ENCODE data around the gene GPBP1L1.
"Not testable (repeated sequence)": the region's sequence is repeated elsewhere in the genome, so short reads cannot be mapped to it uniquely, and the experiment has no call there.

GPBP1L1 gene

GRCh38 chr1:45722809-45723208, 36.5 kb upstream of the GPBP1L1 start:
- H3K27me3 ChIP-seq: no peaks in the 10 kb centered on the region
- H3K4me1 ChIP-seq: no peaks in the 10 kb centered on the region
- DNase-seq: no peak
- H3K4me3 ChIP-seq: no peak overlapping the region
- TF ChIP-seq CTCF (IDR thresholded peaks at IDR 0.05): no peak
- H3K36me3 ChIP-seq: peaks cover 16 to 28% (median 21%) of the 10 kb centered on the region in 3 donors
- H3K27ac ChIP-seq: no peak overlapping the region
- intact Hi-C loops (cut with DNase I; ENCODE audit: low total_unique reads): no loop called here
- H3K9me3 ChIP-seq: no peaks in the 10 kb centered on the region

- Histone ChIP-seq H3K4me3 (no peak overlapping the region), H3K27ac (no peak overlapping the region), H3K27me3 (no peaks in the 10 kb centered on the region), H3K36me3 (peaks cover 10 to 17% (median 10%) of the 10 kb centered on the region in 3 donors), H3K9me3 (no peaks in the 10 kb centered on the region), H3K4me1 (no peaks in the 10 kb centered on the region)
- TF ChIP-seq CTCF (IDR thresholded peaks at IDR 0.05): no peak
- DNase-seq: no peak
- intact Hi-C loops (cut with DNase I; ENCODE audit: low total_unique reads): no loop called here
These were observed 34.9 kb upstream of the GPBP1L1 start for GRCh38 chr1:45721207-45721606.

- TF ChIP-seq CTCF (IDR thresholded peaks at IDR 0.05): no peak
- no peaks in the 10 kb centered on the region for H3K4me1 ChIP-seq
- intact Hi-C loops (cut with DNase I; ENCODE audit: low total_unique reads): no loop called here
- H3K9me3 ChIP-seq: no peaks in the 10 kb centered on the region
- no peak overlapping the region for H3K27ac ChIP-seq
- no peak for DNase-seq
- no peaks in the 10 kb centered on the region for H3K27me3 ChIP-seq
- H3K36me3 ChIP-seq: peaks cover 10 to 42% (median 16%) of the 10 kb centered on the region in 3 donors
- H3K4me3 ChIP-seq: no peak overlapping the region
These were observed 32.0 kb upstream of the GPBP1L1 start for GRCh38 chr1:45718289-45718688.

- DNase-seq; H3K27ac ChIP-seq; H3K27me3 ChIP-seq; H3K4me1 ChIP-seq; H3K9me3 ChIP-seq; H3K4me3 ChIP-seq; intact Hi-C loops (cut with DNase I; ENCODE audit: low total_unique reads): not testable (repeated sequence)
- H3K36me3 ChIP-seq: peaks cover 10 to 52% (median 16%) of the 10 kb centered on the region in 3 donors
These were observed 31.1 kb upstream of the GPBP1L1 start for GRCh38 chr1:45717386-45717785.

GRCh38 chr1:45716700-45717099, 30.4 kb upstream of the GPBP1L1 start:
- peaks cover 10 to 58% (median 16%) of the 10 kb centered on the region in 3 donors for H3K36me3 ChIP-seq
- TF ChIP-seq CTCF (IDR thresholded peaks at IDR 0.05): no peak
- H3K9me3 ChIP-seq: no peaks in the 10 kb centered on the region
- intact Hi-C loops (cut with DNase I; ENCODE audit: low total_unique reads): no loop called here
- H3K4me3 ChIP-seq: no peak overlapping the region
- H3K27ac ChIP-seq: no peak overlapping the region
- no peaks in the 10 kb centered on the region for H3K27me3 ChIP-seq
- DNase-seq: no peak
- no peaks in the 10 kb centered on the region for H3K4me1 ChIP-seq

GRCh38 chr1:45713711-45714110, 27.4 kb upstream of the GPBP1L1 start:
- DNase-seq: no peak
- H3K4me1 ChIP-seq: no peaks in the 10 kb centered on the region
- H3K4me3 ChIP-seq: no peak overlapping the region
- peaks cover 11 to 75% (median 20%) of the 10 kb centered on the region in 3 donors for H3K36me3 ChIP-seq
- H3K9me3 ChIP-seq: no peaks in the 10 kb centered on the region
- no peak for TF ChIP-seq CTCF (IDR thresholded peaks at IDR 0.05)
- H3K27ac ChIP-seq: no peak overlapping the region
- no peaks in the 10 kb centered on the region for H3K27me3 ChIP-seq
- intact Hi-C loops (cut with DNase I; ENCODE audit: low total_unique reads): no loop called here
